GM19455 (cell line): ENCODE measurements around the gene NACA.
"Not testable (repeated sequence)": the region's sequence is repeated elsewhere in the genome, so short reads cannot be mapped to it uniquely, and the experiment has no call there.

Source experiments
- ATAC-seq: cut with Tn5 transposase; IDR thresholded peaks from one replicate; pipeline ENCODE4 v1.9.1; 2021; ENCODE audit not compliant: unreplicated experiment

The NACA gene

DNA sequence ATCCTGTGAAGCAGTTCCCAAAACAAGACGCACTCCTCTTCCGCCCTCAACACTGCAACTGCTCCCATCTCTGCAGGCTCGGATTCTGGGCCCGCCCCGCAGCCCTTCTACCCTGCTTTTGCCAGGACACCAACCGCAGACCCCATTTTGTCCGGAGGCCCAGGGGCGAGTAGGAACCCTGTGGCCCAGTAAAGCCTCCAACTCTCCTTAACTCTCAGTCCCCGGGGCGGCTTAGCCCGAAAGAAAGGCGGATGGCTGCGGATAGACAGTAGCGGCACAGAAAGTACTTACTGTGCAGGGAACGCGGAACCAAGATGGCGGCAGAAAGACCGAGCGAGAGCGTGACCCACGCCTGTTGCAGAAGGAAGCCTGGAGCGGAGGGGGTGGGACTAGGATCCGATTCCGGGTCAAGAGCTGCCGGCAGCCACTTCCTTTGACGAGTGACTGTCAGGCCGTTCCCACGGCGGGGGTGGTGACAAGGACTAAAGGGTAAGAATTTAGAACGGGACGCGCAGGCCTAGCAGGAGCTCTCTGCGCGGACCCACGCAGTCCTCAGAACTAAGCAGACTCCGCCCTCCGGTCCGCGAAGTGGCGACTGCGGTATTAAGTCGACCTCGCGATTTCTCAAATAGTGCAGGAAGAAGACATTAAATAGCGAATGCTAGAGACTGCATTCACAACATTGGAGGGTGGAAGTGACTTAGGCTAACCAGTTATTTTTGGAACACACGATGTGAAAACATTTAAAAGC is at the start of gene NACA:
Gene NACA (minus strand): TSS at position 328 of the 751 bp plus-strand sequence. CDS start 778 bp downstream, outside the sequence.
- peak; percentile 93 for ATAC-seq

DNA sequence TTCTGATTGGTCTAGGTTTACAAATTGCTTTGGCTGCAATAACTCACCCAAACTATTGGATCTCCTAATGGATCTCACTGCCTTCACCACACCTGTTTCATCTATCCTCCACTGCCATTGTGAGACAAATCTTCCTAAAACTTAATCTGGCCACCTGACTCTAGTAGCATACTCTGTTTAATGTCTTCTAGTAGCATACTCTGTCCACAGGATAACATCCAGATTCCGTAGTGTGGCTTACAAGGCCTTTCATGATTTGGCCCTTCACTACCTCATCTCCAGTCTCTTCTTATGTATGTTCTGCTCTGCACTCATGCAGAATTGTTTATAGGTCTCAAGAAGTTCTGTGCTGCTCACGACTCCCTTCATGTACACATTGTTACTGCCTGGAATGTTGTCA is 48.0 kb upstream of the NACA start:
- no peak for ATAC-seq

DNA sequence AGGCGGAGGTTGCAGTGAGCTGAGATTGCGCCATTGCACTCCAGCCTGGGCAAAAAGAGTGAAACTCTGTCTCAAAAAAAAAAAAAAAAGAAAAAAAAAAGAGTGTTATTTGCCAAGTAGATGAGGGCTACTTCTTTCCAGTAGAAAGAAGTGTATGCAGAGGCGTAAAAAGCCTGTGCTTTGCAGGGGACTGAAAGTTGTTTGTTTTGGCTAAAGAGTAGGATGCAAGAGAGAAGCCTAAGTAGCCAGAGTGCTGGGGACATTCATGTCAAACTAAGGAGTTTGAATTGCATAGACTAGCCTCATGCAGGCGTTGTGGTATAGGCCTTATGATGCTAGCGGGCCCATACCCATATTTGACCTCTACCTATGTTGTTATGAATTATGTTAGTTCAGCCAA is 47.5 kb upstream of the NACA start:
- no peak for ATAC-seq

DNA sequence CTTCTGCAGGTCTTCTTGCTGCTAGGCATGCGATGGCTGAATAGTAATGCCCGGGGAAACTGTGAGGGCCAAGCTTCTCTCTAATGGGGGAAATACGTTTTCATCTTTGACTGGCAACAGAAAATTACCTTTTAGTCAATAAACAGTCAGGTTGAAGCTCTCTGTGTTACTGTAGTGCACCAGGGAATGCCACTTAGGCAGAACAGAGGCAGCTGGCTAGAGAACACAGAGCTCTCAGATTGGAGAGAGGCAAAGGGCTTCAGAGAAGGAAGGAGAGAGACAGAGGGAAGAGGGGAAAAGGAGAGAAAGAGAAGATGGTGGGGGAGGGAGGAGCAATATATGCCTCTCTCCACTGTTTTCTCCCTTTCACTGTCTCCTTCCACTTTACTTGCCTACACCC is 44.8 kb upstream of the NACA start:
- no peak for ATAC-seq

DNA sequence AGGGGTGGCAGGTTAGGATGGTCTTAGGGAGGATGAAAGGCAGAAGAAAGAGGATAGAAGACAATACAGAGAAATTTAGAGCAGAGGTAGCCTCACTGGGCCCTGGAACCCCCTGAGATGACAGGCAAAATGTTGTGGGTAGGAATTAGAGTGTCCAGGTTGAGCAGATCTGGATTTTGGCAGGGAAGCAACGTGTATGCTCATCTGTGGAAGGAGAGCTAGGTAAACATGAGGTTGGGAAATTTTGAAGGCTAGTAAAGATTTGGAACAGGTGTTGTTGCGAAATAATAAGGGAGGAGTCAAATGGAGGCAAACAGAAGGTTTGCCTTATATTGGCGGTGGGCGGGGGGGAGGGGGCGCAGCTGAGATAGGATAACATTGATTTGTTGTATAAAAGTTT is 43.3 kb upstream of the NACA start:
- no peak for ATAC-seq

DNA sequence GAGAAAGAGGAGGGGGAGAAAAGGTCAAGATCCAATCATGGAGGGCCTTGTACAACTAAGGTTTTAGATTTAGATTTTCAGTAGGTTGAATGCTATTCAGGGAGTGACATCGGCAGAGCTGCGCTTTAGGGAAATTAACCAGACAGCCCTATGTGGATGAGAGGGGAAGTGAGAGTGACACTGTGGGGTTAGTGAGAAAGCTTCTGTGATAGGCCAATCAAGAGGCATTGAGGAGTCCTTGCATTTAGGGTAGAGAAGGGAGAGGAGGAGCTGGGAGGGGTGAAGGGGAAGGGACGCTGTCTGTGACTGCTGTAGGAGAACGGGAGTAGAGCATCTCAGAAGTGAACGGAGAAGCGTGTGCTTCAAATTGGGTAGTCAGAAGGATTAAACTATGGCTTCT is 41.4 kb upstream of the NACA start:
- ATAC-seq = peak; percentile 97

DNA sequence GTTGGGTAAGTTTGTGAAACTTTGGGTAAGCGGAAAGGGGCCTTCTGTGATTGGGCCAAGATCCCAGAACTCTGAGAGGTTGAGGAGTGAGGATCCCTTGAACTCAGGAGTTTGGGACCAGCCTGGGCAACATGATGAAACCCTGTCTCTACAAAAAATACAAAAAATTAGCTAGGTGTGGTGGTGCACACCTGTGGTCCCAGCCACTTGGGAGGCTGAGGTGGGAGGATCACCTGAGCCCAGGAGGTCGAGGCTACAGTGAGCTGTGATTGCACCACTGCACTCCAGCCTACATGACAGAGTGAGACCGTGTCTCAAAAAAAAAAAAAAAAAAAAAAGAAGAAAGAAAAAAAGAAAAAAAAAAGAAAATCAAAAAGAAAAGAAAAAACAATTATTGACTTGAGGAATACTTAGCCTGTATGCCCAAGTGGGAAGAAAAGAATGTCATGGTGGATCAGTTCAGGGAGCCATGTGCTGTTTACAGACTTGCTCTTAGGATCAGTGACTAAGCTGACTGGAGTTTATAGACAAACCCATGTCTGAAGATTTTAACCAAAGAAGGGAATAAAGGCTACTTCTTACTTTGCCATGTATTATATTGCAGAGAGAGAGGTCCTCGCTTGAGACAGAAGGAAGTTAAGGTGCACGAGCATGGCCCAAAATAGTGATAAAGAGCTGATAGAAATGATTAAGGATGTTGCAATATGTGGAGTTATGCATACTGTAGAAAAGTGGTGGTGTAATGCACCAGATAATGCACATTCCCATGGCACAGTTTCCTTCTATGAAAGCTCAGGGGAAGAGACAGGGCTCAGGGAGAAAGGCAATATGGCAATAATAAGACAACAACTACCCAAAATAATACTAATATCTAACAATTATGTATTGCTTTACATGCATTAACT is 38.9 kb upstream of the NACA start:
- no peak for ATAC-seq

DNA sequence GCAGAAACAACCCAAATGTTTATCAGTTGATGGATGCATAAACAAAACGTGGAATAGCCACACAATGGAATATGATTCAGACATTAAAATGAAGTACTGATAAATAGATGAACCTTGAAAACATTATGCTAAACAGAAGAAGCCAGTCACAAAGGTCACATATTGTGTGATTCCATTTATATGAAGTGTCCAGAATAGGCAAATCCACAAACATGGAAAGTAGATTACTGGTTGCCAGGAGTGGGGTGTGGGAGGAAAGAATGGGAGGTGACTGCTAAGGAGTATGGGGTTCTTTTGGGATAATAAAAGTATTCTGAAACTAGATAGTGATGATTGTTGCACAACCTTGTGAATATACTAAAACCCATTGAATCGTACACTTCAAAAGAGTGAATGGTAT is 36.7 kb upstream of the NACA start:
- ATAC-seq = no peak

DNA sequence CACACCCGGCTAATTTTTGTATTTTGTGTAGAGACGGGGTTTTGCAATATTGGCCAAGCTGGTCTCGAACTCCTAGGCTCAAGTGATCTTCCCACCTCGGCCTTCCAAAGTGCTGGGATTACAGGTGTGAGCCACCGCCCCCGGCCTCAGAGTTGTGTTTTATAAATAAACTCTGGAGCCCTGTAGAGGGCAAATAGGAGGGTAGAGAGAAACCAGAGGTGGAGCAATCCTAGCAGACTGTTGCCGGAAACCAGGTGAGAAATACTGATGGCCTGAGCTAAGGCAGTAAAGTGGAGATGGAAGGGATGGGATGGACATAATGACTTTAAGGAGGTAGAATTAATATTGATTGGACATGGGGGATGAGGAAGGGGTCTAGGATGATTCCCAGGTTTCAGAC is 35.4 kb upstream of the NACA start:
- ATAC-seq = no peak

DNA sequence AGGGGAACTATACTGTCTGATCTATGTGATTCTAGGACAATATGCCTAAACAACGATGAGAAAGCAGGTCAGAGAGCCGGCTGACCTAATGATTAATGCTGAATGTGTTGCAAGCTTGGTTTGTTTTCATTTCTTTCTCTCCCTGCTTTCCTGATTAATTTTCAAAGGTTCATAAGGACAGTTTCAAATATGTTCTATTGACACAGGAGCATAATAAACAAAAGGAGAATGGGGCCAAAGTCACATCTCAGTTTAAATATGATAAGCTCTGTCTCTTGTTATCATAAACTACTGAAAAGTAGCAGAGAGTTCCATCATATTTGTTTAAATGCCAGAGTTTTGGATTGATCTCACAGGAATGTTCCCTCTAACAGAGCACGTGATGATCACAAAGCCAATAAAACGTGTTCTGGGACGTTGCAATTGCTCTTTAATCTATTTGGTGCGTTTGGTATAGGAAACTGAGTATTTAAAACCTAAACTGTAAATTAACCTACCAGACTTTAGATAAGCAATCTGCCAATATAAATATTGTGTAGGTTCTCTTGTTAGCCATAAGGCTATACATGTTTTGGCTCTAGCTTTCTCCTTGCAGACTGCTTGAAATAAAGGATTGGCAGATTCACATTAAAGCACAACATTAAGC is 34.3 kb upstream of the NACA start:
- no peak for ATAC-seq

DNA sequence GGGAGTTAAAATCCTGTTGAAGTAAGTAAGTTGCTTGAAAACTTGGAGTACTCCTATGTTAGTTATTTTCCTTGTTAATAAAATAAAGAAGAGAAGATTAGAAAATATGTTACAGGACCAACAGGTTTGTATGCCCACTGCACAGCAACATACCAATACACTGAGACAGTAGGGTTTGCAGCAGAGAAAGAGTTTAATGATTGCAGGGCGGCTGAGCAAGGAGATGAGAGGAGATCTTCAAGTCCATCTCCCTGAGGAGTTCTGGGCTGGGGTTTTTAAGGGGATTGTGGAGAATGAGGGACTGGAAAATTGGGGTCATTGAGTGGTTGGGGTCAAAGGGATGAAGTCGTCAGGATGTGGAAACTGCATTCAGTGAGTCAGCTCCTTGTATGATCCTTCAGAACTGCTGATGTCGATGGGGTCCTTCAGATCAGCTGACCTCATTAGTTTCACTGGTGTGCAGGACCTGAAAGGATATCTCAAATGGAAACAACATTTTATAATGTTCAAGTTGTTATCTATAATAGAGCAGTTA is 33.7 kb upstream of the NACA start:
- no peak for ATAC-seq

DNA sequence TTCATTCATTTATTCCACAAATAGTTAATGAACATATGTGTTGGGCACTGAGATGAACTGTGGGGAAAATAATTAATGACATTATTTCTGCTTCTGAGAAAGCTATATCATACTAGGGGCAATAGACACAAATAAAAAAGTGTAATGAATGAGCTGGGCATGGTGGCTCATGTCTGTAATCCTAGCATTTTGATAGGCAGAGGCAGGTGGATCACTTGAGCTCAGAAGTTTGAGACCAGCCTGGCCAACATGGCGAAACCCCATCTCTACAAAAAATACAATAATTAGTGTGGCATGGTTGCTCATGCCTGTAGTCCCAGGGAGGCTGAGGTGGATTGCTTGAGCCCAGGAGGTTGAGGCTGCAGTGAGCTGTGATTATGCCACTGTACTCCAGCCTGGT is 32.9 kb upstream of the NACA start:
- ATAC-seq = not testable (repeated sequence)

DNA sequence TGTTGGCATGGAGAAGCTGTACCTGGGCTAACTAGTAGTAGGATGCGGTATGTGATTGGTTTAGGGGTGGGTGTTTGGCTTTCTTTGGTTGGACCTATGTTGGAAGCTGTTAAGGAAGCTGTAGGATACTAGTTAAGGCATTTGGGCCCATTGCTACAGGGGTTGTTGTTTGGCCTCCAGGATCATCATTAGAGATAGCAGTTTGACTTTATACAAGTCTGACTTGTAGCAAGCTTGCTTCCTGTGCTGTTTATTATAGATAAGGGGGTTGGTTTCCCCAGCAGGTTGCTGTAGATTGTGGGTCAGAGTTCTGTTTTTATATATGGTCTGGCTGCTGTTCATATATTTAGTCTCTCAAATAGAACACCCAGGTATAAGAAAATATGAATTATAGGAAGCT is 28.5 kb upstream of the NACA start:
- no peak for ATAC-seq

DNA sequence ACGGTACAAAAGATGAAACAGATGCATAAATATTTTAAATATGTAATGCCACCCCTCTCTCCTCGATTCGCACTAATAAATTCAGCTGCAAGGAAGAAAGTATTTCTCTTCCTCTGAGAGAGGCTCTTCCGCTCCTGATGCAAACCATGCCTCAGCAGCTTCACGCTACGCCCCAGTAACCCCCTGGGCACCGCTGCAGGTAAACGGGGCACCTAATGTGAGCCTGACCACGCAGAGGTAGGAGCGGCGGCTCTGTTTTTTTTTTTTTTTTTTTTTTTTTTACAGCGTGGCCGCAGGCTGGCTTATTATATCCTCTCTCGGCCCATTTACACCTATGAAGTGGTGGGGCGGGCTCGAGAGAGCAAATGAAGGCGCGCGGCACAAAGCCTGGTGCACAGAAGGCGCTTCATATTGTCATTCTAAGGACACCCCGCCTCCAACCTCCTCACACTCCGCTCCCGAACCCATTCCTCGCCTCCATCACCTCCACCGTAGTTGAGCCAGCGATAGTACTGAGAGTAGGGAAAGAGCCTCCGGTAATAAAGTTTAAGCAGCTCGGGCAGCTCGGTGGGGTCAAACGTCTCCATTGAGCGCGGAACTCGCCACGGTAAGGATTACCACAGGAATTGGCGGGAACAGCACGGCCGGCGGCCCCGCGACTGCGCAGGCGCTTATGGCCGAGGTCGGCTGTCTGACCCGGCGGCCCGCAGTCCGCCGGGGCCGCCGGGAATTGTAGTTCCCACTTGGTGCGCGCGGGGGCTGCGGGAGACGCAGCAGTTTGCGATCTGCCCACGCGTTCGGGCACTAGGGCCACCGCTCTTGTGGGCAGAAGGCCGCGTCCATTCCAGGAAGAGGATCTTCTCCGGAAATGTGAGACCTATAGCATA is 26.9 kb upstream of the NACA start, which contains the start of gene PRIM1:
Gene PRIM1 (minus strand): TSS at position 612 of the 887 bp plus-strand sequence. CDS start 25 bp downstream, at position 587.
- peak; percentile 68 for ATAC-seq

DNA sequence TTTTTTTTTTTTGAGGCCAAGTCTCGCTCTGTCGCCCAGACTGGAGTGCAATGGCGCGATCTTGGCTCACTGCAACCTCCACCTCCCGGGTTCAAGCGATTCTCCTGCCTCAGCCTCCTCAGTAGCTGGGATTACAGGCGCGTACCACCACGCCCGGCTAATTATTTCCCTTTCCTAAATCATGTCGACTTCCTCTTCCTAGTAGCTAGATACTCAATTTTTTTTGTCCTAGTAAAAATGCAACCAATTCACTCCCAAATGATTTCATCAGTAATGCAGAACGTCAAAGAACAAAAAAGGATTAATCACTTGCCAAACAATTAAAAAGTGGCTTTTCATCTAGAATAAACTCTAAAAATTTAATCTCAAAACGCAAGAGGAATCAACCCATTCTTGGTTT is 25.5 kb upstream of the NACA start:
- ATAC-seq = not testable (repeated sequence)

DNA sequence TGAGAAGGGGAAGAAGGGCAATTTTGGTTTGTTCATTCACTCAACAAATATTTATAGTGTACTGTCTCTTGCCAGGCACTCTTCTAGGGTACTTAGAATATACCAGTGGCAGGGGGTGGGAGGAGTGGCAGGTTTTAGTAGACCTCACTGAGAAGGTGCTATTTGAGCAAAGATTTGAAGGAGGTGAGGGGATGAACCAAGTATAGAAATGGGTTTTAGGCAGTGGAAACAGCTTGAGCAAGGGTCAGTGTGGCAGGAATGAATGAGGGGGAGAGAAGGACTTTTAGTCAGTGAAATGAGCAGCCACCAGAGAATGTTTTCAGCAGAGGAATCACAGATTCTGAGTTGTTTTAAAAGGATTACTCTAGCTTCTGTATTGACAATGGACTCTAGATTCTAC is 24.8 kb upstream of the NACA start:
- no peak for ATAC-seq

DNA sequence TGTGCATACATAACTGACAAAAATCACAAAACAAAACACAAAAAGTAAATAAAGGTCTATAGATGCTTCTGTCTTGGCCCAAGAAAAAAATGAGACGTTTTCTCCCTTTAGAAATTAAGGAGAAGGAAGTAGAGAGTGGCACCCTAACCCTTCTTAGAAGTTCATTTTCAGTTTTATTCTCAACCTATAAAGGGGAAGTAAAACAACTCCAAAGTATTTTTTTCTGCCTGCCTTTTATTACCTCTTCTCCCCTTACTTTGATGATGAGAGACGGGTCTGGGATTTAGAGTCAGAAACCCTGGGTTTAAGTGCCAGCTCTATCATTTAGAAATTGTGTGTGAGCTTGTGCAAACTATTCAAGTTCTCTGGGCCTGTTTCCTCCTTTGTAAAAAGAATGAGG is 24.3 kb upstream of the NACA start:
- ATAC-seq = no peak

DNA sequence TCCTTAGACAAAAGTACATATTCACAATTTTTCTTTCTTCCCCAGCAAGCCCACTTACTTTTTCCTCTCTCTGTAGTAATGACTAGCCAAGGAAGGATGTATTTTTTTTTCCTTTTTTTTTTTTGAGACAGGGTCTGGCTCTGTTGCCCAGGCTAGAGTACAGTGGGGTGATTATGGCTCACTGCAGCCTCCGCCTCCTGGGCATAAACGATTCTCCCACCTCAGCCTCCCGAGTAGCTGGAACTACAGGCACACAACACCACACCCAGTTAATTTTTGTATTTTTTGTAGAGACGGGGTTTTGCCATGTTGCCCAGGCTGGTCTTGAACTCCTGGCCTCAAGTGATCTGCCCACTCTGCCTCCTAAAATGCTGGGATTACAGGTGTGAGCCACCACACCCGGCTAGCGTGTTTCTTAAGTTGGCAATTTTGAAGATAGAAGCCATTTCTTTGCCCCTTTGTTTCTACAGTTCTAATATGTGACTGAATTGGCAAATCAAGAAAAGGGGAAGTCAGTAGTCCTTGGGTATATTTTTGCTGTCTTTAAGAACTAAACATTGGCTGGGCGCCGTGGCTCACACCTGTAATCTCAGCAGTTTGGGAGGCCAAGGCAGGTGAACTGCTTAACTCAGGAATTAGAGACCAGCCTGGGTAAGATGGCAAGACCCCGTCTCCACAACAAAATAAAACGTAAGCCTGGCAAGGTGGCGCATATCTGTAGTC is 3.2 kb upstream of the NACA start:
- ATAC-seq = no peak

DNA sequence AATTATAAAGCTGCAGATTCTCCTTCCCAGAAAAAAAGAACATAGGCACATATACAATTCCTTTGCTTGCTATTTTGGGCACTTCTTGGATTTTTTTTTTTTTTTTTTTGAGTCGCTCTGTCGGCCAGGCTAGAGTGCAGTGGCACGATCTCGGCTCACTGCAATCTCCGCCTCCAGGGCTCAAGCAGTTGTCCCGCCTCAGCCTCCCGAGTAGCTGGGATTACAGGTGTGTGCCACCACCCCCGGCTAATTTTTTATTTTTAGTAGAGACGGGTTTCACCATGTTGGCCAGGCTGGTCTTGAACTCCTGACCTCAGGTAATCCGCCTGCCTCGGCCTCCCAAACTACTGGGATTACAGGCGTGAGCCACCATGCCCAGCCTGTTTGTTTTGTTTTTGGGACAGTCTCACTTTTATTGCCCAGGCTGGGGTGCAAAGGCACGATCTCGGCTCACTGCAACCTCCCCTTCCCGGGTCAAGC is 1.1 kb upstream of the NACA start:
- ATAC-seq = not testable (repeated sequence)

DNA sequence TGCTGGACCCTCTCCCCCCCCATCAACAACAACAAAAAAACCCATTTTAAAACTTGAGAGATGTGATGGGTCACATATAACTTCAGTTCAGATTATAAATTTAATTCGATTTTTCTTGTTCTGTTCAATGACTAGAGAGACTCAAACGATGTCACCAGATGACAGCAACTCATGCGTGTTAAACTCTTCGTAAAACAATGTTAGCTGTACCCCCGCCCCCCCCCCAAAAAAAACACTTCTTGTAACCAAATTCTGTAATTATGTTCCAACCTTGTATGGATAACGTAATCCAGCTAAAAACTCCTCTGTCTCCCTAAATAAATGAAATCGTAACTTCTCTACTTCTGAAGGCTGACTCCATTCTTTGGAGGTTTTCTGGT is 614 bp upstream of the NACA start:
- ATAC-seq = no peak
